Nucleus accumbens (tissue), 56 donors: ENCODE data around the gene TIMP2.
A peak's percentile ranks its signal among the peaks of the same experiment; 100 is the strongest.
"Not testable (repeated sequence)": the region's sequence is repeated elsewhere in the genome, so short reads cannot be mapped to it uniquely, and the experiment has no call there.

ENCODE experiments used
- DNase-seq, 56 donors: peaks; one replicate each; lab custom pipeline; 2025; lab: John Stamatoyannopoulos, UW

TIMP2 gene

DNA sequence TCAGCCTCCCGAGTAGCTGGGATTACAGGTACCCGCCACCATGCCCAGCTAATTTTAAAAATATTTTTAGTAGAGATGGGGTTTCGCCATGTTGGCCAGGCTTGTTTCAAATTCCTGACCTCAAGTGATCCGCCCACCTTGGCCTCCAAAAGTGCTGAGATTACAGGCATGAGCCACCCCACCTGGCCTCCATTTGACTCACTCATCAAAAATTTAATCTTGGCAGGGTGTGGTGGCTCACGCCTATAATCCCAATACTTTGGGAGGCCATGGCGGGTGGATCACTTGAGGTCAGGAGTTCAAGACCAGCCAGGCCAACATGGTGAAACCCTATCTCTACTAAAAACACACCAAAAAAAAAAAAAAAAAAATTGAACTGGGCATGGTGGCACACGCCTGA is 13.6 kb downstream of the TIMP2 start:
- DNase-seq: not testable (repeated sequence)

DNA sequence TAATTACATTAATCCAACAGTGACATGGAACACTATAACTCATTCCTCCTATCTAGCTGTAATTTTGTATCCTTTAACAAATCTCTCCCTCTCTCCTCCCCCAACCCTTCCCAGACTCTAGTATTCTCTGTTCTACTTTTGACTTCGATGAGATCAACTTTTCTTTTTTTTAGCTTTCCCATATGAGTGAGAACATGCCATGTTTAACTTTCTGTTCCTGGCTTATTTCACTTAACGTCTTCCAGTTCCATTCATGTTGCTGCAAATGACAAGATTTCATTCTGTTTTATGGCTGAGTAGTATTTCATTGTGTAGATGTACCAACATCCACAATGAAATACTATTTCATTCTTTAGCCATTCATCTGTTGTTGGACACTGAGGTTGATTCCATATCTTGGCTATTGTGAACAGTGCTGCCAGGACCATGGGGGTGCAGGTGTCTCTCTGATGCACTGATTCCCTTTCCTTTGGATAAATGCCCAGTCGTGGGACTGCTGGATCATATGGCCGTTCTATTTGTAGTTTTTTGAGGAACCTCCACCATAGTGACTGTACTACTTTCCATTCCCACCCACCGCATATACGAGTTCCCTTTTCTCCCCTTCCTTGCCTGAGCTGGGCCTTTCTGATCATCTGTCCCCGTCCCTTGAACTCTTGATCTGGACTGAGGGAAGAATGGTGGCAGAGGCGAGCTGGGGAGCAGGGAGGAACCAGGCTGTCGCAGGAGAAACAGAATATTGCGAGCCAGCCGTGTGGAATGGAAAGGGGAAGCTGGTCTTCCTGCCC is 14.5 kb downstream of the TIMP2 start:
- peak in 2 of 56 donors; percentile 27 to 36 for DNase-seq

DNA sequence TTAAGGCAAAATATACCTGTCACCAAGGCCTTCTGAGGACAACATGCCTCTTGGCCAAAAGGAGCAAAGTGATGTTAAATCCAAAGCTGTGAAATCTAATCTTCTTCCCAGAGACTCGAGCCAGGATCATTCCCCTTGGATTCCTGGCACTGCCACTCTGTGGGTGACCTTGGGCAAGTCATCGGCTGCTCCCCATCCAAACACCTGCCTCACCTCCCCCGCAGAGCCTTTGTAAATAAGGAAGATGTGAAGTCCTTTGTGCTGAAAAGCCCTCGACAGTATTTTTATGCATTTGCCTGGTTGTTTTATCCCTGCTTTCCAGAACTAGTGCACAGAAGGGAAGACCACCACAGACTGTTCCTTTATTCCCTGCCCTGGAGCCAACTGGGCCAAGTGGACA is 16.8 kb downstream of the TIMP2 start:
- no peak for DNase-seq

DNA sequence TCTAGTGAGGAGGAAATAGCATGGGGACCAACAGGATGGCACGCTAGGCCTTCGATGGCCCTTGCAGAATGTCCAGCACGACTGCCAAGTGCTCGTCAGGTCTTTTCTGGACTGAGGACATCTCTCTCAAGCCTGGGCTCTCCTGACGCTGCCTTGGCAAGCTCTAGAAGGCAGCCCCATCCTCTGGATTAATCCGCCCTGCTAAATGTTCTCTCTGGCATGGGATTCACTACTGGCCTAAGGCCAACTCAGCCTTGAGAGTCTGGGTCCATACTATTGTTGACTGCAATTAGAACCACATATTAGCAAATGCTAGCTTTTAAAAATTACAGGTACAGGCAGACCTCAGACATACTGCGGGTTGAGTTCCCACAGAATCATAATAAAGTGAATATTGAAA is 19.6 kb downstream of the TIMP2 start:
- no peak for DNase-seq

DNA sequence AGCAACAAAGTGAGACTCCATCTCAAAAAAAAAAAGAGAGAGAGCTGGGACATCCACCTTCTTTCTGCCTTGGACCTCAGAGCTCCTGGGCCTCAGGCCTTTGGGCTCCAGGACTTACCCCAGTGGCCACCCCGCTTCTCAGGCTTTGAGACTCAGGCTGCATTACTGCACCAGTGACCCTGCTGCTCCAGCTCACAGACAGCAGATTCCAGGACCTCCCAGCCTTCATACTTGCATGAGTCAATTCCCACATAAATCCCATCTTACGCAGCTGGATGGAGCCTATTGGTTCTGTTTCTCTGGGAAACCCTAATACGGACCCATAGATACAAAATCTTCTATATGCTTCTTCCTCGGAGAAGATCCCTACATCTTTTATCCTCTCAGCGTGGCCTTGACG is 20.1 kb downstream of the TIMP2 start:
- no peak for DNase-seq

DNA sequence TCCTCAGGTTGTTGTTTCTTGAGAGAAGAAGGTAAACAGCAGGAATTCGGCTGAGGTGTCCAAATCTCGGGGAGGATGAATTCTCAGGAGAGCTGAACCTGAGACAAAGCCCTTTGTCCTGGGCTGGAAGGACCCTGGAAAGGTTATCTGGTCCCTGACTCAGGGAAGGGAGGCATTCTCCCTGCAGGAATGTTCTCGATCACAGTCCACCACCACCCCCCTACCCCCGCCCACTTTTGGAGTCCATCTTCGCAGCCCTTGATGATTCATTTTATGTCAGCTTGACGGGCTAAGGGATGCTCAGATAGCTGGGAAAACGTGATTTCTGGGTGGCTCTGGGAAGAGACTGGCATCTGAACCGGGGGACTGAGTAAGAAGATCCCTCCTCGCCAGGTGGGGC is 20.8 kb downstream of the TIMP2 start:
- DNase-seq: no peak

DNA sequence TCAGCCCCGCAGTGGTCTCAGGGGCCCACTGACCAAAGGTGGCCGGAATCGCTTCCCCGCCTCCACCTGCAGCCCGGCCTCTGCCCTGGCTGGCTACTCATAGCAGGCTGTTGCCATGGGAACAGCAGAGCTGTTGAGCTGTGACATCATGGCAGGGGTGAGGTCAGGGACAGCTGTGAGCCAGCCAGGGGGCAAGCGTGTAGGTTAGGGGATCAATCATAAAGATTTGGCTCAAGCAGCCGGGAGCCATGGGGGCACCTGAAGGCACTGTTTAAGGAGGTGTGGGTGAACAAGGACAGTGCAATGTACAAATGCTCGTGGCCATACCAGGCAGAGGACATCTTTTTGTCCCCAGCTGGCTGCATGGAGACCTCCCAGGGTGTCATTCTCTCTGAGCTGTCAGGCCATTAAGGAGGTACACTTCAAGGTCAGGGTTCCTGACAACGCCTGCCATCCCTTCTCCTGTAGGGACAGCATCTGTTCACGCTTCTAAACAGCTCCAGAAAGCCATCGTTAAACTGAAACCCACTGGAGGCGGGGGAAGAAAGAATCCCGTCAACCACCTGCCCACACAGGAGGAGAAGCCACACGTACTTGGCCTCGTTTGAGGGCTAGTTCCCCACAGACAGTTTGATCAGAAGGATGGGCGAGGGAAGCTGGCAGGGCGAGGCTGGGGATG is 21.9 kb downstream of the TIMP2 start, which contains the start of gene CEP295NL:
Gene CEP295NL, minus strand, starts transcription at position 101 of the 679 bp plus-strand sequence. CDS start 1,373 bp downstream, outside the sequence.
- peak in 13 of 56 donors; percentile 25 to 68 (median 45) for DNase-seq

DNA sequence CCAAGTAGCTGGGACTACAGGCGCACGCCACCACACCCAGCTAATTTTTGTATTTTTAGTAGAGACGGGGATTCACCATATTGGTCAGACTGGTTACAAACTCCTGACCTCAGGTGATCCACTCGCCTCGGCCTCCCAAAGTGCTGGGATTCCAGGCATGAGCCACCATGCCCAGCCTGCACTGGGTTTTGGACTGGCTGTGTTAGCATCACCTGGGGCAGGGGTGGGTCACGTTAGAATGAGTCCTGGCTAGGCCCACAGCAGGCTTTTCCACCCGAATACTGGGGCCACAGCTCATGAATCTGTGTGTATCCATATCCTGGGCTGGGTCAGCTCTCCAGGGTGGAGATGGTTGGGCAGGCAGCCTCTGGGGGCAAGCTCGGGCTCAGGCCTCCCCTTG is 23.0 kb downstream of the TIMP2 start:
- DNase-seq: not testable (repeated sequence)

DNA sequence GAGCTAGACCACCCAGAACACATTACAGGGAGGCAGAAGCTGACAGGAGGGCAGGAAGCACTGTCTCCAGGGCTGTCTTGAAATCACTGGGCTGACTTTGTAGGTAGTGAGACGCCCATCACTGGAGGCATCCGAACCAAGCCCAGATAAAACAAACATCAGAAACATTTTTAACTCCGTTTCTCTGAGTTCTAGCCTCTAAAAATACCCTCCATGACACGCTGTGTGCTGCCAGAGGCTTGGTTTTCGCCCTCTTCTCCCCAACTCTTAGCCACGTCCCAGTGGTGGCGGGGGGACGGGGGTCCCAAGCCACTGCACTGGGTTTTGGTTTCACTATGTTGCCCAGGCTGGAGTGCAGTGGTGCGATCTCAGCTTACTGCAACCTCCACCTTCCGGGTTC is 23.4 kb downstream of the TIMP2 start:
- DNase-seq: no peak

DNA sequence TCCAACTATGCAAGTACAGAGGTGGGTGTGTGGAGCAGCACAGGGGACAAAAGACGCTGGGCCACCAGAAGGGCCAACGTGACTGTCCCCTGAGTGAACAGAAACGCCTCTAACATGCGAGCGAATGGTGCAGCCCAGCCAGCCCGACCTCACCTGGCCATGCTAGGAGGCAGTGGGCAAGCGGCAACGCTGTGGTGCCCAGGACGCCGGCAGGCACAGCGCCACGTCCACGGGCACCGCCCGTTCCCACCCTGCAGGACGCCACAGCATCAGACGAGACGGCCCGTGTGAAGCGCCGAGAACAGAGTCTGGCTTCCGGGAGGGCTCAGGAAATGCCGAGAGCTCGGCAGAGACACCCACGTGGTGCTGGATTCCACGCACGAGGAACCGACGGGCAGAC is 24.4 kb downstream of the TIMP2 start:
- DNase-seq: no peak

DNA sequence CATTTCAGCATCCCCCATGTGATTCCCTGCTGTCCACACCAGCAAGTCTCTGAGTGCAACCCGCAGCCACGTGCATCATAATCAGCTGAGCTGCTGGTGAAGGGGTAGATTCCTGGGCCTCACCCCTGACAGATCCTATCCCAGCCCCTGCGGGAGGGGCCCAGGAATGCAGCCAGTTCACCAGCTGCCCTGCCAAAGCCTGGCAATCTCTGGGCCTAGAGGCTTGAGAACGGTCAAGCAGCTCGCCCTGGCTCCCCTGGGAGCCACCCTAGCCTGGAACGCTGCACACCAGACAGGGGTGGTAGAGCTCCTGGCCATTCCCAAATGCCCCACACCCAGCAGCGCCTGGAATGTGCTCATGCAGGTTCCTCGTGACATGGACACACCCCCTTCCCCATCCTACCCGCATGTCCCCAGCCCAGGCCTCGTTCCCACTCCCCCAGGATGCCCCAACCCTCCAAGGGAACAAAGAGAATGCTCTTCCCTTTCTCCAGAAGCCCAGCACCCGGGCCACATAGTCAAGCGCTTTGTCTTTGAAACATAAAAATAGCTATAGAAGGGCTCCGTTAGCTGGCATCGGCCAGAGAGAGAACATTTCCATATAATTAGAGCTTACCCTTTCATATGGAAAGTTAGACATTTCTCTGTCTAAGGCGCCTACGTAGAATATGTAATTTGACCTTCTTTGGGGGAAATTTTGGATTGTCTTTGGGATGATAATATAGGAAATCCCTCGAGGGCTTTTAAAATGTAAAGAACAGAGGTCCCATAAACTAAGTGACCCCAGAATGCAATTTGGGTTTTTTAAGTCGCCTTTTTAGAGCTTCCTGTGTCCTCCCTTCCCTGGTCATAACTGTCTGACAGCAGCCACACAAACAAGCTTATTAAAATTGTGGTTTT is 25.6 kb downstream of the TIMP2 start:
- peak in 37 of 56 donors; percentile 23 to 80 (median 58) for DNase-seq

DNA sequence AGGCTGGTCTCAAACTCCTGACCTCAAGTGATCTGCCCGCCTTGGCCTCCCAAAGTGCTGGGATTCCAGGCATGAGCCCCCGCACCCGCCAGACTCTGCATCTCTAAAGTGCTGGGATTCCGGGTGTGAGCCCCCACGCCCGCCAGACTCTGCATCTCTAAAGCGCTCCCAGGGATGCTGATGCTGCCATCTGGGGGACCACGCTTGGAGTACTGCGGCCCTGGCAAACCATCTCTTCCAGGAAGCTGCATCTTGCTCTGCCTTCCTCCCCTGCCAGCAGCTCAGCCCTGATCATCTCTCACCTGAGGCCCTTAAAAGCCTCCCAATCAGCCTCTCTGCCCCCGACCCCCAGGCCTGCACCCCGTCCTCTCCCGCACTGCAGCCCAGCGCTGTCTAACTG is 26.2 kb downstream of the TIMP2 start:
- DNase-seq: peak in 3 of 56 donors; percentile 37 to 50 (median 45)

DNA sequence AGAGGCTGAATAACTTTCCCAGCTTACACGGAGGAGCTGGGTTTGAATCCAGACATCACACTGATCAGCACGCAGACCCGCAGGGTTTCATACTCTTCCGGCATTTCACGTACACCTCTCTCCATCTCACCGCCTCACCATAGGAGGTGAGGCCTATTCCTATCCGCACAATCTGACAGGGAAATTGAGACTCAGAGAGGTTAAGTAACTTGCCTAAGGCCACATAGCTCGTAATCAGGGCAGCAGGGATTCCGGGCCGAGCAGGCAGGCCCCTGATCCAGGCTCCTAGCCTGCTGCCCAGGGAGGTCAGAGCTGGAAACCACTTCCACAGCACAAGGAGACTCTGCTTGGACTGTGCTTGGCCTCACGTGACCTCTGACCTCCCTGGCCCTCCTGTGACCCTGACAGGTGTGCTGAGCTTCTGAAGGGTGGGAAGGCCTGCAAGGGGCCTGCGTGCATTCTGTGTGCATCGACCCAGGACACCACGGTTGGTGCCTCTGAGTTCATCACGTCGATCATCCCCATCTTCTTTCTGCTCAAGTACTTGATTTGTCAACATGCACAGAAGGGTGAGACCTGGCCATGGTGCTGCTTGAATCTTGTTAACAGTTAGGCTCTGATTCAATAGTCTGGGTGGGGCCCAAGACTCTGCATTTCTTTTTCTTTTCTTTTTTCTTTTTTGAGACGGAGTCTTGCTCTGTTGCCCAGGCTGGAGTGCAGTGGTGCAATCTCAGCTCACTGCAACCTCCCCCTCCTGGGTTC is 26.9 kb downstream of the TIMP2 start:
- no peak for DNase-seq

DNA sequence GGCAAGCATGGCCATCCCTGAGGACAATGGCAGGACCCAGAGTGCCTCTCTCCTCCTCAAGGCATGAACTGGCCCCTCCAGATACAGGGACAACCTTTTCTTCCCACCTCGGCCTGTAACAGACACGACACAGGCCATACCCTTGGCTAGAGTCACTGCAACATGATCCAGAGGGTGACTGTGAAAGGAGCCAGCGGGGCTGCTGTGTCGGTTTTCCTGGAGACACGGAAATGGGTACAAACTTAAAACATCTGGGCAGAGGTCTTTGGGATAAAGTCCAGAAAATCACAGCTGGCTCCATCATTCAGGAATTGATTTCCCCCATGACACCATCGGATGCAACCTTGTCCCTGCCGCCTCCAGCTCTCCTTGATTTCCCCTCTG is 27.5 kb downstream of the TIMP2 start:
- no peak for DNase-seq

DNA sequence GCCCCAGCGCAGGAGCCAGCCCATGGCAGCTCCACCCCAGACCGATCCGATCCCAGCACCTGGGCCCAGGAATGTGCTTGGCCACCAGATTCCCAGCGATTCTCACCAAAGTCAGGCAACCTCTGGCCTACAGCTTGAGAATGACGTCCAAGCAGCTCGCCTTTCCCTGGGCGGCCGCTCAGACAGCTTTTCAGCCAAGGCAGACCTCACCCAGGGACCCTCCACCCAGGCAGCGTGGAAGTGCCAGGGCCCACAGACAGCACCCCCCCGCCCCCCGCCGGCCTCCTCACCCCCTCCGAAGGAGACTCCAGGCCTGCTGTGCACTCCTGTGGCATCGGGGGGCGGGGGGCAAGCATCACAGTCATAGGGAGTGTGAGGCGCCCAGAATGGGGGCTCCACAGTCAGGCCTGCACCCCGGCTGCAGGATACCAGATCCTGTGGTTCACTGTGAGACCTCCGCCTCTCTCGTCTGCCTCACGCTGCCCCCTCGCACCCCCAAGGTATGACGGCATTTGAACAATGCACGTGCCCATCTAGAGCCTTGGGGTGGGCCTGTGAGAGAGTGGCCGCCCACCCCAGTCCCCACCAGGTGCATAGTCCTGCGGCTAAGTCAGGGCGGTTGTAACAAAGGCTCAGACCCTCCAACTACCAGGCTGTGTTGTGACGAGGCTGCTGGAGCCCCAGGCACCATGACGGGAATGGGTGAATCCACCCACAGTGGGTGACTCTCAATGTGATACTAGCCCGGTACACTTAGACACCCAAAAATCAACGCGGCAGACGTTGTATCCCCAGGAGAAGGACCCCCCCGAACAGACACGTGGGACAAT is 28.1 kb downstream of the TIMP2 start:
- DNase-seq: no peak

DNA sequence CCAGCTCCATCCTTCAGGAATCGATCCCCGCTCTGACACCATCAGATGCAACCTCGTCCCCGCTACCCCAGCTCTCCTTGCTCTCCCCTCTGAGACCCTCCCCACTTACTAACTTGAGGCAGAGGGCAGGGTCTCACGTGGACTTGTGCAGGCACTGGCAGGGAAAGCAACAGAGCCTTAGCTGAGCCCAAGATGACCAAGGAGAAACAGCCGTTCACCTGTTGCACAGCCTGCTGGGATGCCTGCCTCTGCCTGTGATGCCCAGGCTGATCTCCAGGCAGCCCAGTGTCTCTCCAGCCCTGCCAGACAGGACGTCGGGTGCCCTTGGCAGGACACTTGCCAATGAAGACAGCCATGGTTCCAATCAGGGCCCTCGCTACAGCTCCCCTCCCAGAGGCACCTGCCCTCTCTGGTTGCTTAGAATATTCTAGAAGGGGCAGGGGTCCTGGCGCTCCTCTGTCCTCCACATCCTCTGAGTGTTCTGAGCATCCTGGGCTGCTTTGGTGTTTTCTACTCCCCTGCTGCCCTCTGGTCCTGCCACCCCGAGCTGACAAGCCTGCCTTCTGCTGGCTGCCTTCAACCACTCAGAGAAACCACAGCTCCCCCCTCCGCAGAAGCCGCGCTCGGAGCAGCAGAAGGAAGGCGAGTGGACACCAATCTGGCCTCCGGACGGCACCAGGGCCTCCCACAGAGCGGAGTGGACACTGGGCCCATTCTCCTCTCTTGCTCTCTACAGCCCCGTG is 28.9 kb downstream of the TIMP2 start:
- peak in 53 of 56 donors; percentile 24 to 90 (median 74) for DNase-seq

DNA sequence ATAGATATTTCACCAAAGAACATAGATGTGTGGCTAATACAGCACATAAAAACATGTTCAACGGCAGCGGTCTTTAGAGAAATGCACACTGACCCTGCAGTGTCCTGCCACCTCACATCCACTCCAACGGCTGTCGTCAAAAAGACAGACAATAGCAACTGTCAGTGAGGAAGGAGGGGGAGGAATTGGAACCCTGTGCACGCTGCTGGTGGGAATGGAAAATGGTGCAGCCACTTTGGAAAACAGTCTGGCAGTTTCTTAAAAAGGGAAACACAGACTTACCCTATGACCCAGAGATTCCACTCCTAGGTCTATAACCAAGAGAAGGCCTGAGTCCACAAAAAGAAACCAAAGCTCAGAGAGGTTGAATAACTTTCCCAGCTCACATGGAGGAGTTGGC is 29.9 kb downstream of the TIMP2 start:
- peak in 5 of 56 donors; percentile 17 to 46 (median 24) for DNase-seq

DNA sequence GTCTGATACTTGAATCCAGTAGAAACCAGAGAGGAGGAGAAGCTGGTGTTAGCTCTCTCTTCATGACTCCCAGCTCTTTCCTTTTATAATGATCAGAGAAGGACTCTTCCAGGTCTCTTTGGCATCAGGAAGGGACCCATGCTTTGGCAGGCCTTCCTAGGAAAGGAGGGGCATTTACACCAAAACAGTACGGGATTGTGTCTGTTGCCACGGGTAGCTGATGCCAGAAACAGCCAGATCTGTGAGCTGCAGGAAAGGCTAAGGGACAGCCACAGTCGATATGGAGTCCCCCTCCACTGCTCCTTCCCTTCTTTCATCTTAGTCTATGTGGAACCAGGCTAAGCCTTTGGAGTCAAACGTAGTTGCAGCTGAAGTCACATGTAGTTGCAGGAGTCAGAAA is 31.5 kb downstream of the TIMP2 start:
- peak in 25 of 56 donors; percentile 19 to 69 (median 44) for DNase-seq
